Subcutaneous adipose tissue (tissue), 4 donors: ENCODE results near the gene NKIRAS2. TPM values are rescaled to one million over a fixed set of nuclear protein-coding genes. Genes with fewer than 3 reads are reported as not detected.

Experiments
- total RNA-seq, 4 donors: library from RNA; depleted of rRNA; stranded (reverse); fragments of >200 nt; gene quantifications; one replicate each; pipeline ENCODE4 v1.1.0, GENCODE V29; 2016
- TF ChIP-seq, protein P1 (sequence below): fragments of 450-650 bp; IDR thresholded peaks from one replicate; pipeline ENCODE4 v1.5.1; 2016; ENCODE audit warnings: low read depth, mild to moderate bottlenecking, control low read depth, antibody characterized with exemption, moderate library complexity

The NKIRAS2 gene
- total RNA-seq, 4 donors from 2014 or later, result 21.2 to 37.1 (median 29.0) TPM

DNA sequence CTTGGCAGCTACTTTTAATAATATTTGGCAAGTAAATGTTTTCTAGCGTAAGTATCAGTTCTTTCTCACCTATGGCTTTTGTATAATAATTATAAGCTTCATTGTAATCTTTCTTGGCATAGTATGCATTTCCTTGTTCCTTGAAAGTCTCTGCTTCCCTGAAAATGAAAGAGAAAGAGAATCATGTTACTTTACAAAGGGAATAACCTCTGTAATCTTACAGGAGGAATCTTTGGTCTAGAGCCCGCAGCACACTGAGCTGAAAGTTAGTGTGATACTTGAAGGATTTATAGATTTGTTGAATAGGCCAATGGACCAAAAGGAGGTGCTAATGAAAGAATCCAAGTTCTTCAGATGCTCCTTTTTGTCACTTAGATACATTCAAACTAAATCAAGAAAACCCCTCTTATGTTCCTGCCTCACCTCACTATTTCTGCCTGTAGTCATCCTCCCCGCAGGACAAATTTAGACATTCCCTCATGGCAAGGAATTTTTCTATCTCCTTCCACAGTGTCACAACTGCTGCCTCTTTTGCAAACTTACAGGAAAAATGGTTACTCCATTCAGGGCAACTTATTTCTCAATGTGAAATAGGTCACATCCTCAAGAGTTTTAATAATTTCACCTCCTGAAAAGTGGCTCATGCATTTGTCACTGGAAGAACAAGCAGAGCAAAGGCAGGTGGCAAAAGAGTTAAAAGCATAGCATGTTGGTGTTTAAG is 19.3 kb upstream of the NKIRAS2 start:
- TF ChIP-seq, protein P1, sequence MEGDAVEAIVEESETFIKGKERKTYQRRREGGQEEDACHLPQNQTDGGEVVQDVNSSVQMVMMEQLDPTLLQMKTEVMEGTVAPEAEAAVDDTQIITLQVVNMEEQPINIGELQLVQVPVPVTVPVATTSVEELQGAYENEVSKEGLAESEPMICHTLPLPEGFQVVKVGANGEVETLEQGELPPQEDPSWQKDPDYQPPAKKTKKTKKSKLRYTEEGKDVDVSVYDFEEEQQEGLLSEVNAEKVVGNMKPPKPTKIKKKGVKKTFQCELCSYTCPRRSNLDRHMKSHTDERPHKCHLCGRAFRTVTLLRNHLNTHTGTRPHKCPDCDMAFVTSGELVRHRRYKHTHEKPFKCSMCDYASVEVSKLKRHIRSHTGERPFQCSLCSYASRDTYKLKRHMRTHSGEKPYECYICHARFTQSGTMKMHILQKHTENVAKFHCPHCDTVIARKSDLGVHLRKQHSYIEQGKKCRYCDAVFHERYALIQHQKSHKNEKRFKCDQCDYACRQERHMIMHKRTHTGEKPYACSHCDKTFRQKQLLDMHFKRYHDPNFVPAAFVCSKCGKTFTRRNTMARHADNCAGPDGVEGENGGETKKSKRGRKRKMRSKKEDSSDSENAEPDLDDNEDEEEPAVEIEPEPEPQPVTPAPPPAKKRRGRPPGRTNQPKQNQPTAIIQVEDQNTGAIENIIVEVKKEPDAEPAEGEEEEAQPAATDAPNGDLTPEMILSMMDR, result no peak

- TF ChIP-seq, protein P1, result no peak
Measured at GRCh38 chr17:42001729-42002128, 18.2 kb upstream of the NKIRAS2 start.

DNA sequence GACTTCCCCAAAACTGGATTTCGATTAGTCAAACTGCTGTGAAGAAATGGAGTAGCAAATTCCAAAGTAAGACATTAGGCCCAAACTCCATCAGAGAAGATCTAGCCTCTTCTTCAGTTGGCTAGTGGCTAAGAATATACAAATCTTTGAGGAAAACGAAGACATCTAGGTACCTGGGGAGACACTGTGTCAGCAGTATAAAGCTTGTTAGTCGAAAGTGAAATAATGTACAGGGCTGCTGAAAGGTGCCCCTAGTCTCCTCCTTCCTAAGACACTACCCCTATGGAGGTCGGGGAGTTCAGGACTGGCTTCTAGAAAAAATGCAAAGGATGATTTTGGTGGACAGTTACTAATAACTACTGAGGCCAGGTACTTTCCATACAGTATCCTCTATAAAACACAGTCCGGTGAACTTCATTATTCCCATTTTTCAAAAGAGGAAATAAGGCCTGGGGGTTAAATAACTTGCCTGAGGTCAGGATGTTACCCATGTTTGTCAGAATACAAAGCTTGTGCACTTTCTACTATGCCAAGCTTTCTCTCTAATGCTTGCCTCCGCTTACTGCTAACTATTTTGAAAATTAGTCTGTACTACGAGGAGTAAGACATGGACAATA is 17.6 kb upstream of the NKIRAS2 start:
- TF ChIP-seq, protein P1, result no peak

DNA sequence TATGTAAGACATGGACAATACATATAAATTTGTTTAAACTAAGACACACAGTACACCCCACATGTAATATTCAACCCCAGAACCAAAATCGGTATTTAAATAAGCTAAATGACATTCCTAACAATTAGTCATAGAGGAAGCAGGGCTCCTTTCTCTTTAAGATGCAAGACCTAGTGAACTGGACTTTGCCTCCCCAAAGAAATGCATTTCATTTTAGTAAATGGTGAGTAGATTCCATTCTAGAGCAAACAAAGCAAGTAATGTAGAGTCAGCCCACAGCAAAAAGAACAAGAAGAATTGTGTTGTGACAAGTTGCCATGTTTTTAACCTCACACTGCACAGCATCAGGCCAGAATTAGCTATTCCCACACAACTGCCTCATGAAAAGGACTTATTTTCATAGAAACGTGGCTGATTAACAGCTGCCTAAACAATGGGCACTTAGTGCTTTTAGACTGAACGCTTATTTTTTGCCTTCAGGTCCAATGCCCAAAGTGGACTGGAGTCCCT is 17.0 kb upstream of the NKIRAS2 start:
- TF ChIP-seq, protein P1, result no peak

DNA sequence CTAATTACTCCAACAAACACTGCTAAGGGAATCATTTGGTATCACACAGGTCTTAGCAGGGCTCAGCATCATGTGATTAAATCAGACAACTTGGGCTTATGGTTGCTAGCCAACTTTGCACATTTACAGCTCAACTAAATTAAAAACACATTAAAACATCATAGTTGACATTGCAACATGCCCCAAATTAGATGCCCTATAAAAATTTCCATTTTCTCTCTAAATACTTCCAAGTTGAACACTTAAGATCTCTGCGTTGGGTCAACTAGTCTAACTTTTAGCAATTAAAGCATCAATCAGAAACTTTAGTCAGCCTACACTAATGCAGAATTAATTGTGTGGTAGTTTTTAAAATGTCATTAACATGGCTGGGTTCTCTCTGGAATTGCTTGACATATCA is 14.7 kb upstream of the NKIRAS2 start:
- TF ChIP-seq, protein P1, result no peak

- TF ChIP-seq, protein P1, result no peak
Measured at GRCh38 chr17:42009170-42009569, 10.7 kb upstream of the NKIRAS2 start.

DNA sequence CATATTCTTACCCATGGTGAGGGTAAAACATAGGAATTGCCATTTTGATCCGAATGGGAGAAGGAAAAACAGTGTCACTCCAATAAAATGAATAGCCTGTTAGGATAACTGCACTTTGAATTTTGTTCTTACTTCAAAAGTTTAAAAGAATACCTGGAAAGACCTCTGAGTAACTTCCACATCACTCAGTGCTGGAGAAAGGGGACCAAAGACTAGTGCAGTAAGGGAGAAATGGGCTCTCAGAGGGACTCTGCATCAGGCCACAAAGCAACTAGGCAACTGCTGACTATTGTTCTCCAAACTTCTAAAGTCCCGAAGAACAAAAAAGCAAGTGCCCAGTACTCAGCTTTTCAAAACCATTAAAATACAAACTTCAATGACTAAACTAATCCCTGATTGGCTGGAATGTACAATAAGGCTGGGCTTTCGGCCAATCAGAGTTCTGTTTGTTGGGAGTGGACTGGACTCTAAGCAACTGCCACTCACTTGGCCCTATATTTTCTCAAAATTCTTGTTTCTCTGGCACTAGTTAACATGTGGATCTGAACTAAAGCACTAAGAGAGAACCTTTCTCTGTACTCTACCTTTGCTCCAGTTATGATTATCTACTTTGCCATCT is 8.9 kb upstream of the NKIRAS2 start:
- TF ChIP-seq, protein P1, result no peak
